IPS DF 6.9 (cell line): ENCODE measurements around the gene CCNI.
"Not testable (repeated sequence)": the region's sequence is repeated elsewhere in the genome, so short reads cannot be mapped to it uniquely, and the experiment has no call there.

Experiments used
- DNase-seq: peaks from one replicate; pipeline ENCODE4 v3.0.0-alpha.2; 2013; ENCODE audit warnings: low read depth, low spot score
- H3K27ac ChIP-seq: one replicate; pipeline ENCODE4 v1.5.1; 2013; ENCODE audit warnings: low read length, control low read depth
- H3K27me3 ChIP-seq: 2 replicates; pipeline ENCODE4 v1.6.1; 2013; ENCODE audit warnings: mild to moderate bottlenecking, low read length; ENCODE audit not compliant: control insufficient read depth, insufficient read depth
- H3K36me3 ChIP-seq: 2 replicates; pipeline ENCODE4 v1.6.1; 2013; ENCODE audit warnings: low read length; ENCODE audit not compliant: control insufficient read depth, insufficient read depth
- H3K4me1 ChIP-seq: 2 replicates; pipeline ENCODE4 v1.6.1; 2013; ENCODE audit warnings: low read length; ENCODE audit not compliant: control insufficient read depth, insufficient read depth
- H3K4me3 ChIP-seq: 2 replicates; pipeline ENCODE4 v1.5.1; 2013; ENCODE audit warnings: mild to moderate bottlenecking, low read length
- H3K9me3 ChIP-seq: 2 replicates; pipeline ENCODE4 v1.6.1; 2013; ENCODE audit warnings: low read length, inconsistent platforms; ENCODE audit not compliant: control insufficient read depth, insufficient read depth
- WGBS: extraction: QIAGEN DNeasy Blood & Tissue Kit; methylation state at CpG from one replicate; pipeline ENCODE4 v1.1.7; 2013; ENCODE audit warnings: mixed read lengths, missing lambda C conversion rate; ENCODE audit not compliant: insufficient read length, insufficient coverage; 5-methylcytosine and 5-hydroxymethylcytosine counted together

CCNI gene

GRCh38 chr4:77082886-77083608 lies 7.3 kb upstream of the CCNI start:
- Histone ChIP-seq H3K9me3 (no peaks in the 10 kb centered on the region), H3K27me3 (no peaks in the 10 kb centered on the region), H3K4me3 (no peak overlapping the region), H3K36me3 (no peaks in the 10 kb centered on the region), H3K27ac (no peak overlapping the region), H3K4me1 (0 out of 2 replicates have a peak, but pooled peaks cover 2% of the 10 kb centered on the region)
- no peak for DNase-seq
- WGBS: no CpG with 5 or more reads among the region's 11 CpGs

DNA sequence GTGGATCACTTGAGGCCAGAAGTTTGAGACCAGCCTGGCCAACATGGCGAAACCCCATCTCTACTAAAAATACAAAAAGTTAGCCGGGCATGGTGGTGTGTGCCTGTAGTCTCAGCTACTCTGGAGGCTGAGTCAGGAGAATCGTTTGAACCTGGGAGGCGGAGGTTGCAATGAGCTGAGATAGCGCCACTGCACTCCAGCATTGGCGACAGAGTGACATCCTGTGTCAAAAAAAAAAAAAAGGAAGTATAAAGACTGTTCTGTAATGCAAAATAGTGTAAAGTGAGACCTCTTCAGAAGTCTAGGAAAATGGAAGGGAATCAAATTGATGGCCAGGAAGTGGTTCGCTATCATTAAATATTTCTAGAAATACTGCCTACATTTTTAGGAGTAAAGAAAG lies 5.0 kb upstream of the CCNI start:
- not testable (repeated sequence) for H3K27me3 ChIP-seq, DNase-seq, H3K4me3 ChIP-seq, H3K4me1 ChIP-seq, H3K36me3 ChIP-seq, H3K27ac ChIP-seq, H3K9me3 ChIP-seq
- no CpG with 5 or more reads among the region's 7 CpGs for WGBS

- no peak for DNase-seq
- WGBS: no CpG with 5 or more reads among the region's 5 CpGs
- Histone ChIP-seq H3K4me3 (no peak overlapping the region), H3K36me3 (no peaks in the 10 kb centered on the region), H3K27me3 (no peaks in the 10 kb centered on the region), H3K27ac (no peak overlapping the region), H3K4me1 (0 out of 2 replicates have a peak, but pooled peaks cover 3% of the 10 kb centered on the region), H3K9me3 (no peaks in the 10 kb centered on the region)
These were observed 3.5 kb upstream of the CCNI start for GRCh38 chr4:77079281-77079680.

GRCh38 chr4:77078401-77078800 lies 2.6 kb upstream of the CCNI start:
- no peak for DNase-seq
- Histone ChIP-seq H3K27ac (no peak overlapping the region), H3K4me1 (0 out of 2 replicates have a peak, but pooled peaks cover 3% of the 10 kb centered on the region), H3K9me3 (no peaks in the 10 kb centered on the region), H3K27me3 (no peaks in the 10 kb centered on the region), H3K4me3 (no peak overlapping the region), H3K36me3 (no peaks in the 10 kb centered on the region)
- WGBS: no CpG with 5 or more reads among the region's 2 CpGs

DNA sequence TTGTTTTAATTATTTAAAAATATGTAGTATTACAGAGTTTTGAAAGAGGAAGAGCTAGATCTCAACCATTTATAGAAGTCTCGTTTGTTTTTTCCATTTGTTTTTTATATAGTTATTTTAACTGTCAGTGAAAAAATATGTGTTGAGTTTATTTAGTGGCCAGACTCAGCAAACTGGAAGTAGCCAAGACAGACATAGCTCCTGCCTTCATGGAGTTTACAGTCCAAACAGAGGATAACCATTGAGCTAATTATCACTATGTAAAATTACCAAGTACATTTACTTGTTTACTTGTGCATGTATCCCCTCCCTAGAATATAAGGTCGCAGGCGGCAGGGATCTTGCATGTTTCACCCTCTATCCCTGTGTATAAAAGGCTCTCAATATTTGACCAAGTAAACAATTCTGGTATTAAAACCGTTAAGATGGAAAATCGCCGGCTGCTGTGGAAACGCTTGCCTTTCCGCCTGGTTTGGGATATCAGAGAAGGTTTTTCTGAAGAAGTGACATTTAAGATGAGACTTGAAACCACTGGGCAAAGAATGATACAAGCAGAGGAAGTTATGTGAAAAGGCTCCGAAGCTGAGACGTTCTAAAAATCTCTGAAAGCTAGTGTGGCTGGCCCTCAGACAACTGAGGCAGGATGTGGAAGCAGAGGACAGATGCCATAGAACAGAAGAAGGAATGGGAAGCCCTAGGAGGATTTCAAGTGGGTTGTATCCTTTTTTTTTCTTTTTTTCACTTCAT lies 1.3 kb upstream of the CCNI start:
- H3K36me3 ChIP-seq: no peaks in the 10 kb centered on the region
- no peak overlapping the region for H3K27ac ChIP-seq
- H3K9me3 ChIP-seq: no peaks in the 10 kb centered on the region
- H3K4me3 ChIP-seq: no peak overlapping the region
- H3K27me3 ChIP-seq: no peaks in the 10 kb centered on the region
- 0 out of 2 replicates have a peak, but pooled peaks cover 1% of the 10 kb centered on the region for H3K4me1 ChIP-seq
- DNase-seq: no peak
- WGBS: no CpG with 5 or more reads among the region's 10 CpGs

DNA sequence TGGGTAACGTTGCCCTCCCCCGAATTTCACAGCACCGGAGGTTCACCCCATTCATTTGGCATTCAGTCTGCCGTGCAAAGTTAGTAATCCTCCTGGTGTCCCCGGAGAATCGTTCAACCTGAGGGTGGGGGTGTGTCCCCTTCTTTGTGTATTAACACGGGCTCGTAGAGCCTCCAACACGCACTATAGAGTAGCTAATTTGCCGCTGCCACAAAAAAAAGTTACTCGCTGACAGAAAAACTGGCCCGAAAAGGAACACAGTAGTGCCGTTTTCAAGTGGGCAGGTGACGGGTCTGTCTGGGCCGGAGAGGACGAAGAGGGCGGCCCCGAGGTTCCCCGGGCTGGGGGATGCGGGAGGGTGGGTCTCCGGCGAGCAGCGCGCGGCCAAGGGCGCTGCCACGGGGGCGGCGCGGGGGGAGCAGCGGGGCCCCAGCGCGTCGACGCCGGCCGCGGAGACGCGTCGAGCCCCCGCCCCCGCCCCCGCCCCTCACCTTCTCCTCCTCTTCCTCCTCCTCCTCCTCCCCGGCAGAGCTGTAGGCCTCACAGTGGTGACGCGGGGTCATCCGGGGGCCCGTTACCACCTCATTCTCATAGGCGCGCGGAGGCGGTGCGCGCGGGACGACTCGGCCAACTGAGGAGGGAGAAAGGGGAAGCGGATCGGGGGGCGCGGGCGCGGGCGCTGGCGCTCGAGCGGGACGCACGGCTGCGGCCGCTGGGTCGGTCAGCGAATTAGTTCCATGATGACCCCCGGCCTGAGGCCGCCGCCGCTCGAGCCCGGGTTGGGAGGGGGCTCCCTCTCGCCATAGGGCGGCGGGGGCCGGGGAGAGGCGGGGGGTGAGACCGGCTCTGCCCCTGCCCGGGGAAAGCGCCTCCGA lies 571 bp downstream of the CCNI start:
- no CpG with 5 or more reads among the region's 89 CpGs for WGBS
- Histone ChIP-seq H3K4me1 (0 out of 2 replicates have a peak, but pooled peaks cover 1% of the 10 kb centered on the region), H3K4me3 (peak overlapping the region; percentile 90), H3K36me3 (no peaks in the 10 kb centered on the region), H3K27me3 (no peaks in the 10 kb centered on the region), H3K9me3 (no peaks in the 10 kb centered on the region), H3K27ac (no peak overlapping the region)
- no peak for DNase-seq

DNA sequence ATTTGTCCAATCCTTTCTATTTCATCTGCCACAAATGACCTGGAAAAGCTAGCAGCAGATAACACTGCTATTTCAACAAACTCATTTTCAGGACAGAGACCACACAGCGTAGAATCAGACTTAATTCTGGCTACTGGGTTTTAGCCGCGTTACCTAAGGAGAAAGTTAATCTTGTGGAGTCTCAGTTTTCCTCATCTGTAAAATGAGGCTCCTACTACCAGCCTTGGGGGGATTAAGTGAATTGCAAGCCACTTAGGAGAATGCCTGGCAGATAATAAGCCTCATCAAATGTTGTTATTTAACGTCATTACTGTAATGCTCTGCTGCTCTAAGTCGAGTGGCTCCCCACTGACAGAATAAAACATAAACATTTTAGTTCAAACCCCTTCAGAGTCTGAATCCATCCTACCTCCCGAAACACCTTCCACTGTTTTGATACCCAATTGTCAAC lies 1.4 kb downstream of the CCNI start:
- whole genome bisulfite sequencing: no CpG with 5 or more reads among the region's 6 CpGs
- Histone ChIP-seq H3K27ac (no peak overlapping the region), H3K27me3 (no peaks in the 10 kb centered on the region), H3K4me3 (peak overlapping the region; percentile 40; the same call in 1 of the 2 replicates), H3K9me3 (no peaks in the 10 kb centered on the region), H3K4me1 (0 out of 2 replicates have a peak, but pooled peaks cover 1% of the 10 kb centered on the region), H3K36me3 (no peaks in the 10 kb centered on the region; the same call in 1 of the 2 replicates)
- no peak for DNase-seq

- Histone ChIP-seq H3K4me3 (peak overlapping the region; percentile 40; the same call in 1 of the 2 replicates), H3K36me3 (no peaks in the 10 kb centered on the region; the same call in 1 of the 2 replicates), H3K27ac (no peak overlapping the region), H3K4me1 (0 out of 2 replicates have a peak, but pooled peaks cover 1% of the 10 kb centered on the region), H3K9me3 (no peaks in the 10 kb centered on the region), H3K27me3 (no peaks in the 10 kb centered on the region)
- no CpG with 5 or more reads among the region's 5 CpGs for WGBS
- no peak for DNase-seq
These were observed 1.8 kb downstream of the CCNI start for GRCh38 chr4:77073981-77074380.

DNA sequence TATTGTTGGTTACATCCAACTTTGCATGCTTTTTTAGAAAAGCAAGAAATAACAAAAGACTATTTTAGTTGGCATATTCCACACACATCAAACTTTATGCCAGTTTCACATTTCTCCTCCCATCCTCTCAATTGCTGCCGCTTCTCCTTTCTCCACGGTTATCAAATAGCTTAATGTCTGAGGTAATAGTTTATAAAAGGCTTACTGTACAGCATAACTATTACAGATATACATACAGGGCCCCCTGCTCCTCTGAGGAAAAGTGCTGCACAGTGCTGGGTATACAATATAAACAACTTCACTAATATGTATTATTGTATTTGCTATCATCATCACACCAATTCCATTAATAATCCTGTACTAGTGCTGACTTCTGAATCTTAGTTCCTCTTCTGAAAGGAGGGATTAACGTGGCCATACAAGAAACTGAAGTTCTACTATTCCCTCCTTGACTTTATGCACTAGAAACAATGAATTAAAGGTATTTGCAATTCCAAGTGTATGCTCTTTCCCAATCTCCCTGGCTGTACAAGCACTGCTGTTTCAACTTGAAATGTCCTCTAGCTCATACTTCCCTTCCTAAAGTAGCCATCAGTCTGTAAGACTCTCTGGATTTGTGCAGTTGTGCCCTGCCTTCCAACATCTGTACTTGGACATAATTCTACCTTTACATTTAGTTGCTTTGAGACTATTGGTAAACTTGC lies 2.5 kb downstream of the CCNI start:
- Histone ChIP-seq H3K9me3 (no peaks in the 10 kb centered on the region), H3K27ac (no peak overlapping the region), H3K4me3 (no peak overlapping the region), H3K36me3 (no peaks in the 10 kb centered on the region; the same call in 1 of the 2 replicates), H3K27me3 (no peaks in the 10 kb centered on the region), H3K4me1 (0 out of 2 replicates have a peak, but pooled peaks cover 1% of the 10 kb centered on the region)
- no peak for DNase-seq
- no CpG with 5 or more reads among the region's 3 CpGs for WGBS
